ENCODE results near the gene DCLK1. TPM values are rescaled to one million over a fixed set of nuclear protein-coding genes. Genes with fewer than 3 reads are reported as not detected.

Gene DCLK1
- total and polyA plus RNA-seq, 9 donors = 3.3 to 37.0 (median 20.7) TPM

- no peak for TF ChIP-seq POLR2A (IDR thresholded peaks at IDR 0.05)
- TF ChIP-seq EP300 (IDR thresholded peaks at IDR 0.05) = no peak
- TF ChIP-seq, protein P1, sequence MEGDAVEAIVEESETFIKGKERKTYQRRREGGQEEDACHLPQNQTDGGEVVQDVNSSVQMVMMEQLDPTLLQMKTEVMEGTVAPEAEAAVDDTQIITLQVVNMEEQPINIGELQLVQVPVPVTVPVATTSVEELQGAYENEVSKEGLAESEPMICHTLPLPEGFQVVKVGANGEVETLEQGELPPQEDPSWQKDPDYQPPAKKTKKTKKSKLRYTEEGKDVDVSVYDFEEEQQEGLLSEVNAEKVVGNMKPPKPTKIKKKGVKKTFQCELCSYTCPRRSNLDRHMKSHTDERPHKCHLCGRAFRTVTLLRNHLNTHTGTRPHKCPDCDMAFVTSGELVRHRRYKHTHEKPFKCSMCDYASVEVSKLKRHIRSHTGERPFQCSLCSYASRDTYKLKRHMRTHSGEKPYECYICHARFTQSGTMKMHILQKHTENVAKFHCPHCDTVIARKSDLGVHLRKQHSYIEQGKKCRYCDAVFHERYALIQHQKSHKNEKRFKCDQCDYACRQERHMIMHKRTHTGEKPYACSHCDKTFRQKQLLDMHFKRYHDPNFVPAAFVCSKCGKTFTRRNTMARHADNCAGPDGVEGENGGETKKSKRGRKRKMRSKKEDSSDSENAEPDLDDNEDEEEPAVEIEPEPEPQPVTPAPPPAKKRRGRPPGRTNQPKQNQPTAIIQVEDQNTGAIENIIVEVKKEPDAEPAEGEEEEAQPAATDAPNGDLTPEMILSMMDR (IDR thresholded peaks at IDR 0.05) = no peak
- Histone ChIP-seq H3K27me3 (no peaks in the 10 kb centered on the region), H3K4me1 (ENCODE audit: insufficient read depth) (peaks cover 2% of the 10 kb centered on the region), H3K27ac (no peak overlapping the region), H3K9me3 (no peaks in the 10 kb centered on the region), H3K4me3 (no peak overlapping the region), H3K36me3 (no peaks in the 10 kb centered on the region)
- intact Hi-C loops (cut with DNase I) = no loop called here
- no peak for DNase-seq
- 81 to 83% (median 83%) methylated on average over 4 of the region's 4 CpGs for WGBS, 3 donors
Observed at GRCh38 chr13:36158611-36159010, 27.4 kb upstream of the DCLK1 start.

- no peak overlapping the region for H3K27ac ChIP-seq
- H3K9me3 ChIP-seq = no peaks in the 10 kb centered on the region
- H3K36me3 ChIP-seq = no peaks in the 10 kb centered on the region
- intact Hi-C loops (cut with DNase I) = no loop called here
- DNase-seq = no peak
- H3K4me1 ChIP-seq (ENCODE audit: insufficient read depth) = peaks cover 2% of the 10 kb centered on the region
- no peak overlapping the region for H3K4me3 ChIP-seq
- TF ChIP-seq, protein P1 (IDR thresholded peaks at IDR 0.05) = no peak
- TF ChIP-seq POLR2A (IDR thresholded peaks at IDR 0.05) (no peak), EP300 (IDR thresholded peaks at IDR 0.05) (no peak)
- WGBS, 3 donors = 7 to 22% (median 9%) methylated on average over 1 of the region's 1 CpG
- no peaks in the 10 kb centered on the region for H3K27me3 ChIP-seq
Observed at GRCh38 chr13:36157480-36157879, 26.3 kb upstream of the DCLK1 start.

GRCh38 chr13:36154567-36155291, 23.5 kb upstream of the DCLK1 start:
- no peak overlapping the region for H3K27ac ChIP-seq
- H3K4me1 ChIP-seq (ENCODE audit: insufficient read depth) = peaks cover 2% of the 10 kb centered on the region
- H3K36me3 ChIP-seq = no peaks in the 10 kb centered on the region
- no peaks in the 10 kb centered on the region for H3K9me3 ChIP-seq
- no peak for TF ChIP-seq EP300 (IDR thresholded peaks at IDR 0.05)
- TF ChIP-seq POLR2A (IDR thresholded peaks at IDR 0.05) = no peak
- TF ChIP-seq, protein P1 (IDR thresholded peaks at IDR 0.05) = no peak
- peak in 2 of 5 donors; percentile 8 to 16 for DNase-seq
- intact Hi-C loops (cut with DNase I) = no loop called here
- H3K4me3 ChIP-seq = peak overlapping the region; percentile 27
- WGBS, 3 donors = 4 to 7% (median 4%) methylated on average over 35 of the region's 35 CpGs
- H3K27me3 ChIP-seq = no peaks in the 10 kb centered on the region

DNA sequence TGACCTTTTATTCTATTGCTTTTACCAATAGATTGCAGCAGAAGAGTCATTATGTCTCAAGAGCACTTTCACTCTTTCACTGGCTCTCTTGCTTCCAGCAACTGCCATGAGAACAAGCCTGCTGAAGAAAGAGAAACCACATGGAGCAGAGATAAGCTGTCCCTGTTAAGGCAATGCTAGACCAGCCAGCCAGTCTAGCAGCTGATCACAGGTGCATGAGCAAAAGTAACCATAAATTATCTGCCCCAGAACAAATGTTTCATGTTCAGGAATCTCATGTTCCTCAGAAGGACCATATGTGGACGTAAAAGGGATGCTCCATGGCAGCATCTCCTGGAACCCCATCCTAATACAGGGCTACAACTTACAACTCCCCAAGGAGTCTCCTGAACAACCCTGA, 20.4 kb upstream of the DCLK1 start:
- DNase-seq = no peak
- Histone ChIP-seq H3K9me3 (no peaks in the 10 kb centered on the region), H3K4me1 (ENCODE audit: insufficient read depth) (peaks cover 2% of the 10 kb centered on the region), H3K36me3 (no peaks in the 10 kb centered on the region), H3K27ac (no peak overlapping the region), H3K27me3 (no peaks in the 10 kb centered on the region), H3K4me3 (no peak overlapping the region)
- WGBS, 3 donors = 68 to 87% (median 80%) methylated on average over 1 of the region's 1 CpG
- intact Hi-C loops (cut with DNase I) = no loop called here
- no peak for TF ChIP-seq EP300 (IDR thresholded peaks at IDR 0.05)
- no peak for TF ChIP-seq POLR2A (IDR thresholded peaks at IDR 0.05)
- TF ChIP-seq, protein P1 (IDR thresholded peaks at IDR 0.05) = no peak
